ENCODE results near the gene SLX4.

SLX4 gene

DNA sequence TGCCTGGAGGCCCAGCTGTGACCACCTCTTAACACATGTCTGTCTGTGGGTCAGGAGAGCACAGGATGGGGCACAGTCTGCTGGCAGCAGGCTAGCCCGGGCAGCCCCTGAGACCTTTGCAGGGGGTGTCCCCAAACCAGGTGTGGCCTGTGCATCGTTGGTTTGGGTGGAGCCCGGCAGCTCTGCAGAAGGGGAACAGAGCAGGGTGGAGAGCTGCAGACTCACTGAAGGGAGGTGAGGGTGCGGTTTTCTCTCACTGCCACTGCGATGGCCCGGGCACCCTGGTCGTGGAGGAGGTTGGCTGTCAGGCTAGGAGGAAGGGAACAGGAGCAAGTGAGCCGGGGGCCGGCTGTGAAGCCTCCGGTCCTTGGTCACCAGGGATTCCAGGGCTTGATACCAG, 63.0 kb downstream of the SLX4 start:
- DNase-seq = no peak

DNA sequence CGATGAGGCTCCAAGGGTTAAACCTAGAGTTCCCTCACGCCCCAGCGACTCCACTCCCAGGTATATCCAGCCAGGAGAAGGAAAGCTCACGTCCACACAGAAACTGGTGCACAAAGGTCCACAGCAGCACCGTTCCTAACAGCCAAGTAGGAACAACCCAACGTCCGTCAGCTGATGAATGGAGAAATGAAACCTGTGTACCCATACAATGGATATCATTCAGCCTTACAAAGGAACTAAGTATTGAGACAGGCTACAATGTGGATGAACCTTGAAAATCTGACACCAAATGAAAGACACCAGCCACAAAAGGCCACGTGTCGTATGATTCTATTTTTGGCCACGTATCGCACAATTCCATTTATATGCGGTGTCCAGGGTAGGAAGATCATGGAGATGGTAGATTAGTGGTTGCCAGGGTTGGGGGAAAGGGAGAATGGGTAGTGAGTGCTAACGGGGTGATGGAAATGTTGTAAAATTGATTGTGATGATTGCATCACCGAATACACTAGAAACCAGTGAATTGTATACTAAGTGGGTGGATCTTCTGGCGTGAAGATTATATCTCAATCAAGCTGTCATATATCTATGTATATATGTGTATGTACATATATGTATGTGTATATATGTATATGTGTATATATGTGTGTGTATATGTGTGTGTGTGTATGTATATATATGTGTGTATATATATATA, 64.3 kb downstream of the SLX4 start:
- no peak for DNase-seq

DNA sequence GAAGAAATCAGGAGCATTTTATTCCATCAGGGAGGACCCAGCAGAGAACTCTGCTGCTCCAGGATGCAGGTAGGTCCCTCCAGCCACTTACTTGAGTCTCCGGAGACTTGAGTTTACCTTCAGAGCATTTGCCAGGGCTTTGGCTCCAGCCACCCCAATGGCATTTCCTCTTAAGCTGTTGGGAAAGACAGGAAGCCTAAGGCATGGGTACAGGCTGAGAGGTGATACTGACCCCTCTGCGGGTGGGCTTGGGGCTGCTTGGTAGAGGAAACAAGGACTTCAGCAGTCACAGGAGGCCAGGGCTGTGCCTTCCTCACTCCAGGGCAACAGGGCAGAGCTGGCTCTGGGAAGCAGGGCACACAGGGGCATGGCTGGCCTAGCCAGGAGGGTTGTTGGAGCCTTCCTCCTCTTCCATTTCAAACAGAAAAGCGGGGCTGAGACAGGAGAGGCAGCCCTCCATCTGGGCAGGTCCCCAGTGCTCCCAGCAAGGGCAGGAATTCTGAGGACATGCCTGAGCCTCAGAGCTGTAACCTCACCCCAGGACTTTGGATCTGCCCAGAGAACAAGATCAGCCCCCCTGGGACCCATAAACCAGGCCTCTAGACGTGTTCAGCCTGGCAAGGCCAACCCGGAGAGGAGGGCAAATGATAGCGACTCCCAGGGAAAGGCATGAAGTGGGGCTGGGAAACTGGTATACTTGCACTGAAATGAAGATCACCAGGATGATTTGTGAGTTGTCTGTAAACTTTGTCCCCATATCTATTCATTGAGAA, 68.6 kb downstream of the SLX4 start:
- no peak for DNase-seq

DNA sequence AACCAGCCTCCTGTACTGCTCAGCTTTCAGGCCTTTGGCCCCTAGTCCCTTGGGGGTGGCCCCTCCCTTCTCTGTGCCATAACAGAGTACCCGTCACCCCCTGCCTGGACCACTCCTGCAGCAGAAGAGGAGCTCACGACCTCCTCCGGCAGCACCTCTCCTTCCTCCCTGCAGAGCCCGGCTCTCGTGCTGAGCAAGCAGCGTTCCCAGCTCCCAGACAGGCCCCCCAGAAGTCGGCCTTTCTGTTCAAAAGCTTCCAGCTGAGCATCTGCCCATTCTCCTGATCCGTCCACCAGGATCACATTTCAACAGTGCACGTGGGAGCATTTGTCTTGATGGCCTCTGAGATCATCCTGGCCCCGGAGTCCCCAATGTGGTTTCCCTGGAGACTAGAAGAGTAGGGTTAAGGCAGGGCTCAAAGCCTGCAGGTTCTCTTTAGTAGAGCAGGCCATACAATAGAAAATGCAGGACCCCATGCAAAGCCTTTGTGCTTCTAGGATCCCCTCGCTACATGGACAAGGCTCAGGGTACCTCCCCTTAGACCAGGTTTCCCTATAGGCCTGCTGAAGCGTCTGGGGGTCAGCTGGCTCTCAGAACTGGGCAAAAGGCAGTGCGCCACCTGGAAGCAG, 69.8 kb downstream of the SLX4 start:
- no peak for DNase-seq

DNA sequence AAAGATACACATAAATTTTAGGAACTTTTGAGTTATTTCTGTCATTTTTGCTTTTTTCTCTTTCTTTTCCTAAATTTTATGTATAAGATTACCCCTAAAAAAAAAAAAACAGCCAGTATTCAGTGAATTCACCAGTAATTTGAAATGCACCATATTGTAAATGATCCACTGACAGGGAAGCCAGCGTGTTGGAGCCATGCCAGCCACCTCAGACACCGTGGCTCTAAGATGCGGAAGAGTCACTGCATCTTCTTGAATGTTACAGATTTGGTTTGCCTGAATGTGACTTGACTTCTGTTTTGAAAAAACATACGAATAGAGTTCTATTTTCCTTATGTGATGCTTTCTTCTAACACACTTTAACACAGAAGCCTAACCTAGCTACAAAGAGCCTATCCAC, 73.2 kb downstream of the SLX4 start:
- no peak for DNase-seq

DNA sequence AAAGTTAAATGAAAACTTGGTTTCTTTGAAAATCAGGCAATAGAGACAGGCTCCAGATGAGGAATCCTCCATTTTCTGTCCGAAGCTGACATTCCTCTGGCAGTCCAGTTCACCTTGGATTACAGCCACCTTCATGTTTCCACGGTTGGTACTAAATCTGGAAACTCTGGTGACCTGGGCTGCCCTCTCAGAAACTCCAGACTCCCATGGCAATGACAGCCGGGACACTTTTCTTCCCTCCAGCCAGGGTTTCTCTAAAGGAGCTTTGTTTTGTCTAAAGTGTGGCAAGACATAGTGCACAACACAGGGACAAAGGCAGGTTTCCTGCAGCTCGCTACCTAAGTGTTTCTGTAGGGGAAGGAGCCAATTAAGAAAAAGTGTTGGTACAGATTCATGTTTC, 74.6 kb downstream of the SLX4 start:
- no peak for DNase-seq

DNA sequence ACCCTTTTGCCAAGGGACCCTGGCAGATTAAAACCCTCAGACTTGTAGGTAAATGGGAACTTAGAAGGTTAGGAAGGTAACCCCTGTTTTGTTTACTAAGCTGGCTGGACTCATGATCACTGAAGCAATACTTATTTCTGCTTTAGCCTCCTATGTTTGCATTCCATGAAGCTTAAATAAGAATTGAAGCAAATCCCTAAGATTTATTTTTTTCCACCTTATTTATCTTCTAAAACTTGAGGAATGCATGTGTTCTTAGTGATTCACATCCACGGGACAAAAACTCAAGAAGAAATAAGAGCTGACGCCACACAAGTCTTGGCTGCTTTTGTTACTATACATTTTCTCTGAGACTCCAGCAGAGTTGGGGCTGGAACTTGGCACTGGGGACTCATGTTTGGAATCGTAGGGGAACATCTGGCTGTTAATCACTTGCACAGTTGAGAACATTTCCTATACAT, 75.1 kb downstream of the SLX4 start:
- DNase-seq = no peak

DNA sequence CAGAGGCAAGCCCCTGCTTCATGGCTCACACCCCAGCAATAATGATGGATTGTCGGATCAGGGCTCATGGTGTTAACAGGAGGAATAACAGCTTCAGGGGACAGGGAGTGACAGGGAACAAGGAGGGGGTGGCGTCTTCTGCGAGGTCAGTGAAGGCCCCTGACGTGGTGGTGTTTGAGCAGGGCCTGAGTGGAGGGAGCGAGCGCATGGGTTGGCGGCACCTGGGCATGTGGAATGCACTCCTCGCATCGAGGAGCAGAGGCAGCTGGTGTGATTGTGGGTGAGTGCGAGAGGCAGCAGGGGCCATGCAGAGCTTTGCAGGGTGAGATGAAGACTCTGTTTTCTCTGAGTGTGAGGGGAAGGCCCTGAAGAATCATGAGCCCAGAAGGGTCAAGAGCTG, 77.3 kb downstream of the SLX4 start:
- no peak for DNase-seq

DNA sequence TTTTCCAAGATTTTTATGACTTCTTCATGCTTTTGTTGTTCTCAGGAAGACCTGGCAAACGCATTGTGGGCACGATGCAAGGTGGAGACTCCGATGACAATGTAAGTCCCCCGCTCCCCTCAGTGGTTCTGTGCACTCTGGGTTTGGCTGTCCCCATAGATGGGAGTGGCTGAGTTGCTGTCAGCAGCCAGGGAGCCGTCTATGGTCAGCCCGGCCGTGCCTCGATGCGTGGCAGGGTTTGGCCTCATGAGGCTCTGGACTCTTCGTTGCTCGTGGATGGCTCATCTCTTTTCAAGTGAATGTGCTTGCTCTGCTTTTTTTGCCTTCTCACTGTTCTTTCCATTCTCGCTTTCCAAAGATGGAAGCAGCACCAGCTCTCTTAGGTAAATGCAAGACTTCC, 78.7 kb downstream of the SLX4 start:
- no peak for DNase-seq
